Vagina (tissue), 2 donors: ENCODE results near the gene CSTB. TPM values are rescaled to one million over a fixed set of nuclear protein-coding genes. Genes with fewer than 3 reads are reported as not detected.
A peak's percentile ranks its signal among the peaks of the same experiment; 100 is the strongest.

ENCODE experiments used
- DNase-seq, 2 donors: peaks; one replicate each; pipeline ENCODE4 v3.0.0-alpha.2; 2017; ENCODE audit errors: extremely low spot score in 2 of 2
- H3K27ac ChIP-seq: fragments of 200-600 bp; sonication (generic); one replicate; pipeline ENCODE4 v1.5.1; 2019
- H3K27me3 ChIP-seq: fragments of 200-600 bp; sonication (generic); one replicate; pipeline ENCODE4 v1.5.1; 2019
- H3K36me3 ChIP-seq, 2 donors: fragments of 200-600 bp; sonication (generic); one replicate each; pipeline ENCODE4 v1.5.1; 2017 to 2019
- H3K4me1 ChIP-seq: fragments of 200-600 bp; sonication (generic); one replicate; pipeline ENCODE4 v1.5.1; 2019
- H3K4me3 ChIP-seq, 2 donors: fragments of 200-600 bp; sonication (generic); 1 replicate in 1 of 2; 2 replicates in 1 of 2; pipeline ENCODE4 v1.5.1; 2016 to 2019
- H3K9me3 ChIP-seq: fragments of 200-600 bp; sonication (generic); one replicate; pipeline ENCODE4 v1.5.1; 2019
- CTCF ChIP-seq, 3 experiments: fragments of 450-650 bp in 2 of 3; fragments of 200-600 bp in 1 of 3; sonication (generic) in 1 of 3; IDR thresholded peaks; one replicate each; pipeline ENCODE4 v1.5.1; 2017 to 2019; ENCODE audit warnings: antibody characterized with exemption in 3 of 3, mild to moderate bottlenecking in 2 of 3, moderate library complexity in 2 of 3
- POLR2A ChIP-seq, 2 donors: fragments of 450-650 bp; IDR thresholded peaks; one replicate each; pipeline ENCODE4 v1.6.1; 2017; ENCODE audit warnings: antibody characterized with exemption in 2 of 2, mild to moderate bottlenecking in 2 of 2, moderate library complexity in 2 of 2
- POLR2AphosphoS5 ChIP-seq, 2 donors: sonication (generic); formaldehyde crosslinking; IDR thresholded peaks; one replicate each; pipeline ENCODE4 v1.9.0; 2017; ENCODE audit warnings: antibody characterized with exemption in 2 of 2, mild to moderate bottlenecking in 2 of 2, low read depth in 1 of 2; ENCODE audit not compliant: insufficient read depth in 1 of 2
- intact Hi-C: fragments of 100-400 bp; cut with DNase I; formaldehyde crosslinking; loops from one replicate; pipeline ENCODE4 v1.15.1; 2023
- total RNA-seq: library from RNA; depleted of rRNA; stranded (reverse); fragments of >200 nt; gene quantifications from one replicate; pipeline ENCODE4 v1.2.3, GENCODE V29; 2016

The CSTB gene
- total RNA-seq, 1 donor from 2014 or later: 173 TPM

- DNase-seq: no peak
- intact Hi-C loops: loop anchor here (10.0 kb wide), 1 partner anchor 47 kb away; no protein-coding TSS in a partner anchor
- TF ChIP-seq POLR2AphosphoS5 (IDR thresholded peaks at IDR 0.05; ENCODE audit: insufficient read depth in 1 of 2, low read depth in 1 of 2) (peak; percentile 37 to 41), POLR2A (IDR thresholded peaks at IDR 0.05) (no peak)
- peak overlapping the region; percentile 88 for H3K27ac ChIP-seq
- H3K4me3 ChIP-seq: peak overlapping the region; percentile 34 to 44
- peaks cover 41% of the 10 kb centered on the region for H3K4me1 ChIP-seq
- peaks cover 0 to 39% of the 10 kb centered on the region in 2 donors for H3K36me3 ChIP-seq
- H3K27me3 ChIP-seq: no peaks in the 10 kb centered on the region
- no peaks in the 10 kb centered on the region for H3K9me3 ChIP-seq
Measured at GRCh38 chr21:43758111-43758641, 17.9 kb downstream of the CSTB start.

GRCh38 chr21:43757601-43758000 lies 18.5 kb downstream of the CSTB start:
- no peak for TF ChIP-seq CTCF (IDR thresholded peaks at IDR 0.05)
- TF ChIP-seq POLR2AphosphoS5 (IDR thresholded peaks at IDR 0.05; ENCODE audit: insufficient read depth in 1 of 2, low read depth in 1 of 2): no peak
- TF ChIP-seq POLR2A (IDR thresholded peaks at IDR 0.05): no peak

GRCh38 chr21:43755820-43756594 lies 20.1 kb downstream of the CSTB start:
- Histone ChIP-seq H3K4me1 (peaks cover 34% of the 10 kb centered on the region), H3K27ac (no peak overlapping the region), H3K9me3 (no peaks in the 10 kb centered on the region), H3K36me3 (peaks cover 0 to 45% of the 10 kb centered on the region in 2 donors), H3K27me3 (no peaks in the 10 kb centered on the region), H3K4me3 (no peak overlapping the region)
- DNase-seq: no peak
- intact Hi-C loops: loop anchor here (10.0 kb wide), 1 partner anchor 49 kb away; no protein-coding TSS in a partner anchor
- TF ChIP-seq CTCF (IDR thresholded peaks at IDR 0.05): no peak
- no peak for TF ChIP-seq POLR2A (IDR thresholded peaks at IDR 0.05)
- TF ChIP-seq POLR2AphosphoS5 (IDR thresholded peaks at IDR 0.05; ENCODE audit: insufficient read depth in 1 of 2, low read depth in 1 of 2): no peak

More at GRCh38 chr21:43757601-43758000, 18.5 kb downstream of the CSTB start:
- no peak for DNase-seq
- H3K9me3 ChIP-seq: no peaks in the 10 kb centered on the region
- peak overlapping the region; percentile 88 for H3K27ac ChIP-seq
- H3K4me3 ChIP-seq: peak overlapping the region in 1 of 2 donors; percentile 34
- intact Hi-C loops: loop anchor here (10.0 kb wide), 1 partner anchor 47 kb away; no protein-coding TSS in a partner anchor
- H3K4me1 ChIP-seq: peaks cover 41% of the 10 kb centered on the region
- peaks cover 0 to 45% of the 10 kb centered on the region in 2 donors for H3K36me3 ChIP-seq
- no peaks in the 10 kb centered on the region for H3K27me3 ChIP-seq

- H3K27me3 ChIP-seq: no peaks in the 10 kb centered on the region
- H3K4me1 ChIP-seq: peaks cover 34% of the 10 kb centered on the region
- H3K36me3 ChIP-seq: peaks cover 0 to 45% of the 10 kb centered on the region in 2 donors
- no peaks in the 10 kb centered on the region for H3K9me3 ChIP-seq
- TF ChIP-seq CTCF (IDR thresholded peaks at IDR 0.05): no peak
- no peak for TF ChIP-seq POLR2AphosphoS5 (IDR thresholded peaks at IDR 0.05; ENCODE audit: insufficient read depth in 1 of 2, low read depth in 1 of 2)
- no peak for TF ChIP-seq POLR2A (IDR thresholded peaks at IDR 0.05)
- no peak overlapping the region for H3K27ac ChIP-seq
- H3K4me3 ChIP-seq: no peak overlapping the region
- no peak for DNase-seq
- intact Hi-C loops: loop anchor here (10.0 kb wide), 1 partner anchor 50 kb away; no protein-coding TSS in a partner anchor
Measured at GRCh38 chr21:43754948-43755781, 20.9 kb downstream of the CSTB start.

GRCh38 chr21:43753439-43753799 lies 22.7 kb downstream of the CSTB start:
- intact Hi-C loops: loop anchor here (10.0 kb wide), 1 partner anchor 51 kb away; no protein-coding TSS in a partner anchor
- H3K27me3 ChIP-seq: no peaks in the 10 kb centered on the region
- TF ChIP-seq CTCF (IDR thresholded peaks at IDR 0.05) (no peak), POLR2A (IDR thresholded peaks at IDR 0.05) (no peak), POLR2AphosphoS5 (IDR thresholded peaks at IDR 0.05; ENCODE audit: insufficient read depth in 1 of 2, low read depth in 1 of 2) (no peak)
- H3K36me3 ChIP-seq: peaks cover 0 to 59% of the 10 kb centered on the region in 2 donors
- no peak overlapping the region for H3K4me3 ChIP-seq
- H3K9me3 ChIP-seq: no peaks in the 10 kb centered on the region
- H3K4me1 ChIP-seq: peaks cover 20% of the 10 kb centered on the region
- H3K27ac ChIP-seq: no peak overlapping the region
- no peak for DNase-seq
